Measurements from ENCODE around the gene ANKRD13B.

ANKRD13B gene

DNA sequence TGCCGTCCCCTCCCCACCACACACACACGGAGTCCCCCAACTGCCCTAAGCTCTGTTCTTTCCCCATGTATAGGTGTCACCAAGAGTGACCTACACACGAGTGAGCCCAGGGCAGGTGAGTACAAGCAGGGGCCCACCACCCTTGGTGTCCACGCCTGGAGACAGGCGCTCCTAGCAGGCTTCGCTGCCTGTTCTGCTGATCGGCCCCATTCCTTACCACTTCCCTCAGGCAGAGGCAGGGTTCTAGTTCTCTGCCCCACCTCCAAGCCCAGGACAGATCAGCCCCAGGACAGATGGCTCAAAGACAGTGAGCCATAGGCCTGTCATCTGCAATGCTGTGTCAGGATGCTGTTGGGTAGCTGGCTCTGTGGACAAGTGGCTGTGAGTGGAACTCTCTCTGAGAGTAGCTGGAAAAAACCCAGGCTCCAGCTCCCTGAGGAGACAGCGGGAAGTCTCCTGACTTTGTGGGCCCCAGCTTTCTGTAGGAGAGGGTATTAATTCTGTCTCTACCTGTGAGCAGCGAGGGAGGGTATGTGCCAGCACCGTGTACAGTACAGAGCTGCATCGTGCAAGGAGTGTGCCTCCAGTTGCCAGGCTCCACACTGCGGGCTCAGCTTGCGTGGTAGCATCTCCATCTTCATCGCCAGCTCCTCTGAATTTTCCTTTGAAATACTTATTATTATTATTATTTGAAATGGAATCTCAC is 23.5 kb upstream of the ANKRD13B start:
- no peak for TF ChIP-seq CTCF (IDR thresholded peaks at IDR 0.05; ENCODE audit: insufficient read depth, low read depth, low read length, missing control alignments)
- DNase-seq (ENCODE audit: low read depth) = no peak
- H3K4me3 ChIP-seq (ENCODE audit: low read depth, low read length) = peak overlapping the region; percentile 61

GRCh38 chr17:29570521-29570920 is 22.4 kb upstream of the ANKRD13B start:
- H3K4me3 ChIP-seq (ENCODE audit: low read depth, low read length) = no peak overlapping the region
- no peak for DNase-seq (ENCODE audit: low read depth)
- TF ChIP-seq CTCF (IDR thresholded peaks at IDR 0.05; ENCODE audit: insufficient read depth, low read depth, low read length, missing control alignments) = no peak

GRCh38 chr17:29571486-29571882 is 21.4 kb upstream of the ANKRD13B start:
- H3K4me3 ChIP-seq (ENCODE audit: low read depth, low read length) = no peak overlapping the region
- no peak for DNase-seq (ENCODE audit: low read depth)
- no peak for TF ChIP-seq CTCF (IDR thresholded peaks at IDR 0.05; ENCODE audit: insufficient read depth, low read depth, low read length, missing control alignments)

DNA sequence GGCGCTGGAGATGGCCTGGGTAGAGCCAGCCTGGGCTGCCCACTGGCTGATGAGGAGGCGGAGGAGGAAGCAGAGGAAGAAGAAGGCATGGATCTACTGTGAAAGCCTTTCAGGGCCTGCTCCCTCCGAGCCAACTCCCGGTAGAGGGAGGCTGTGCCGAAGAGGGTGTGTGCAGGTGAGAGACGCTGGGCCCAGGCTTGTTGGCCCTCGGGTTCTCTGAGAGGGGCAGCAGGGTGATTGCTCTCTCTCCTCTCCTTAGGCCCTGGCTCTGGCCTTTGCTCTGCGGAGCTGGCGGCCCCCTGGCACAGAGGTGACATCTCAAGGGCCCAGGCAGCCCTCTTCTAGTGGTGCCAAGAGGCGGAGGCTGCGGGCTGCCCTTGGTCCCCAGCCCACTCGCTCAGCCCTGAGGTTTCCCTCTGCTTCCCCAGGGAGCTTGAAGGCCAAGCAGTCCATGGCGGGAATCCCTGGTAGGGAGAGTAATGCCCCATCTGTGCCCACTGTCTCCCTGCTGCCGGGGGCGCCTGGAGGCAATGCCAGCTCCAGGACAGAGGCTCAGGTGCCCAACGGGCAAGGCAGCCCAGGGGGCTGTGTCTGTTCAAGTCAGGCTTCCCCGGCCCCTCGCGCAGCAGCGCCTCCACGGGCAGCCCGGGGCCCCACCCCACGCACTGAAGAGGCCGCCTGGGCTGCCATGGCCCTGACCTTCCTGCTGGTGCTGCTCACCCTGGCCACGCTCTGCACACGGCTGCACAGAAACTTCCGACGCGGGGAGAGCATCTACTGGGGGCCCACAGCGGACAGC is 20.9 kb upstream of the ANKRD13B start:
- no peak for TF ChIP-seq CTCF (IDR thresholded peaks at IDR 0.05; ENCODE audit: insufficient read depth, low read depth, low read length, missing control alignments)
- no peak overlapping the region for H3K4me3 ChIP-seq (ENCODE audit: low read depth, low read length)
- no peak for DNase-seq (ENCODE audit: low read depth)

GRCh38 chr17:29572691-29573557 is 20.0 kb upstream of the ANKRD13B start:
- peak; percentile 82 for DNase-seq (ENCODE audit: low read depth)
- TF ChIP-seq CTCF (IDR thresholded peaks at IDR 0.05; ENCODE audit: insufficient read depth, low read depth, low read length, missing control alignments) = peak; percentile 79
- no peak overlapping the region for H3K4me3 ChIP-seq (ENCODE audit: low read depth, low read length)

- TF ChIP-seq CTCF (IDR thresholded peaks at IDR 0.05; ENCODE audit: insufficient read depth, low read depth, low read length, missing control alignments) = no peak
- H3K4me3 ChIP-seq (ENCODE audit: low read depth, low read length) = no peak overlapping the region
- DNase-seq (ENCODE audit: low read depth) = no peak
Observed at GRCh38 chr17:29573558-29573869, 19.4 kb upstream of the ANKRD13B start.

Data from GM12865 (cell line).